ENCODE results near the gene EHD1. TPM values are rescaled to one million over a fixed set of nuclear protein-coding genes. Genes with fewer than 3 reads are reported as not detected.
"Not testable (repeated sequence)": the region's sequence is repeated elsewhere in the genome, so short reads cannot be mapped to it uniquely, and the experiment has no call there.

The EHD1 gene
- total RNA-seq, 1 donor from 2014 or later = 357 TPM

DNA sequence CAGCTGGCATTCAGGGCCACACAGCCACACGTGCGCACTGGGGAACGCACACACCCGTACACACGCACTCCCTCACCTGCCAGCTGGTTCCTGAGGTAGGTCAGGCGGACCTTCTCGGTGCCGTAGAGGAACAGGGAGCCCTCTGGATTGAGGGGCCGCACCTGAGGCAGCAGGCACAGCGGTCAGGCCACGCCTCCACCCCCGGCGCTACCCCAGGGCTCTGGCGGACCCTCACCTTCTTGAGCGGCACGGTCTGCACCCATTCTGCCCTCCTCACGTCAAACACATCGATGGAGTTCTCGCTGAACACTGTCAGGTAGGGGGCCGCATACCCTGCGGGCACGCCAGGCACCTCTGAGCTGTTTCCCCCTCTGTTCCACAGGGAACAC, 51.0 kb downstream of the EHD1 start:
- peaks cover 8% of the 10 kb centered on the region for H3K36me3 Mint-ChIP-seq (ENCODE audit: low read depth)
- CTCF ChIA-PET = no interaction called here
- TF ChIP-seq, protein P1, sequence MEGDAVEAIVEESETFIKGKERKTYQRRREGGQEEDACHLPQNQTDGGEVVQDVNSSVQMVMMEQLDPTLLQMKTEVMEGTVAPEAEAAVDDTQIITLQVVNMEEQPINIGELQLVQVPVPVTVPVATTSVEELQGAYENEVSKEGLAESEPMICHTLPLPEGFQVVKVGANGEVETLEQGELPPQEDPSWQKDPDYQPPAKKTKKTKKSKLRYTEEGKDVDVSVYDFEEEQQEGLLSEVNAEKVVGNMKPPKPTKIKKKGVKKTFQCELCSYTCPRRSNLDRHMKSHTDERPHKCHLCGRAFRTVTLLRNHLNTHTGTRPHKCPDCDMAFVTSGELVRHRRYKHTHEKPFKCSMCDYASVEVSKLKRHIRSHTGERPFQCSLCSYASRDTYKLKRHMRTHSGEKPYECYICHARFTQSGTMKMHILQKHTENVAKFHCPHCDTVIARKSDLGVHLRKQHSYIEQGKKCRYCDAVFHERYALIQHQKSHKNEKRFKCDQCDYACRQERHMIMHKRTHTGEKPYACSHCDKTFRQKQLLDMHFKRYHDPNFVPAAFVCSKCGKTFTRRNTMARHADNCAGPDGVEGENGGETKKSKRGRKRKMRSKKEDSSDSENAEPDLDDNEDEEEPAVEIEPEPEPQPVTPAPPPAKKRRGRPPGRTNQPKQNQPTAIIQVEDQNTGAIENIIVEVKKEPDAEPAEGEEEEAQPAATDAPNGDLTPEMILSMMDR (IDR thresholded peaks at IDR 0.05) = no peak
- peaks cover 2% of the 10 kb centered on the region for H3K4me1 Mint-ChIP-seq
- no peak for ATAC-seq (ENCODE audit: low read depth)
- POLR2A ChIA-PET = no interaction called here
- intact Hi-C loops (cut with micrococcal nuclease) = no loop called here
- H3K27ac Mint-ChIP-seq = no peak overlapping the region
- H3K9me3 Mint-ChIP-seq = no peaks in the 10 kb centered on the region
- H3K27me3 Mint-ChIP-seq = no peaks in the 10 kb centered on the region
- no peak overlapping the region for H3K4me3 Mint-ChIP-seq
- DNase-seq = no peak

DNA sequence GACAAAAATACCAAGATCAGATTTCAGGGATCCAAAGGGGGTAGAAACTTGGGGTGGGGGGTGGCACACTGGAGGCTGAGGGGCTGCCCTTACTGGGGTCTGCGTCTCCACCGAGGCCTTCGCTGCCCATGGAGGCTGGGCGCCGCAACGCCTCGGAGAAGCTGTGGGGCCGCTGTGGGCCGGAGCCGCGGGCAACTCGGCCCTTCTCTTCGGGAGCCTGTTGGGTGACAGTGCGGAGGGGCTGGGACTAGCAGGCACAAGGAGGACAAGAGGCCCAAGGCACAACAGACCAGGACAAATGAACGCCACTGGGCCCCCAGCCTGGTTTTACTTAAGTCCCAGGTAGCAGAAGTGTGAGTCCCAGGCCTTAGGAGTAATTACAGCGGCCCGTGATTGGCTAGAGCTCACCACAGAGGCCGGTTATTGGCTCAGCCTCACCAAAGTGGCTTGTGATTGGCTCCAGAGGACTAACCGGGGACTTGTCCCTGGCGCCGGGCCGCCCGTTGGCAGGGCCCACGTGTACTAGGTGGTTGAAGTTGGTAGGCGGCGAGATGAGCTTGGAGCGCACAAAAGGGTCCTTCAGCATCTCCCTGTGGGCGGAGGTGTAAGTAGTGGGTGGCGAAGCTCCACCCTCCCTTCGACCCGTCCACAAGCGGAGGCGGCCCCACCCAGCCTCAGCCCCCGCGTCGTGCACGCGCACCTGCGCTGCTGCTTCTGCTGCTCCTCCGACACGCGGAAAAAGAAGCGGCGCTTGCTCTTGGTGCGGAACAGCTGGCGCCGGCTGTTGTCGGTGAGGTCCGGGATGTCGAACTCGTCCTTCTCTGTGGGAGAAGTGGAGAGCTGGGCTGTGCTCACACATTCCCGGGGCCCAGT, 51.6 kb downstream of the EHD1 start:
- ChIA-PET CTCF (no interaction called here), POLR2A (interaction anchor here (0.5 kb wide), 1 partner anchor 17 kb away, joined by 3 read pairs; no protein-coding TSS in a partner anchor)
- H3K36me3 Mint-ChIP-seq (ENCODE audit: low read depth) = peaks cover 5% of the 10 kb centered on the region
- no peaks in the 10 kb centered on the region for H3K27me3 Mint-ChIP-seq
- H3K4me1 Mint-ChIP-seq = peaks cover 2% of the 10 kb centered on the region
- no peak overlapping the region for H3K27ac Mint-ChIP-seq
- DNase-seq (no peak), ATAC-seq (ENCODE audit: low read depth) (no peak)
- H3K4me3 Mint-ChIP-seq = no peak overlapping the region
- TF ChIP-seq, protein P1 (IDR thresholded peaks at IDR 0.05) = no peak
- intact Hi-C loops (cut with micrococcal nuclease) = no loop called here
- H3K9me3 Mint-ChIP-seq = no peaks in the 10 kb centered on the region

DNA sequence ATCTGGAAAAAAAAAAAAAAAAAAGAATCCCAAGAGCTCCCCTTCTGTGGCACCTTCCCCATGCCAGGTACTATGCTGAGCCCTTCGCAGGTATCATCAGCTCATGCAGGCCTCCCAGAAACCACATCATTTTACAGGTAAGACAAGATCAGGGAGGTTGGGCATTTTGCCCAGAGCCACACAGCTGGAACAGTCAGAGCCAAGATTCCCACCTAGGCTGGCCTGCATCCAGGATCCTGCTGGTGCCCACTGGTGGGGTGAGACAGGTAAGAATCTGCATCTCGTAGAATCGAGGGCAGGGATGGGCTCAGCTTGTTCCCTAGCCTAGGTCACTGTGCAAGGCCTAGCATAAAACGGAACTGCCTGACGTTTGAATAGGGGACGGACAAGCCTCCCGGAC, 52.4 kb downstream of the EHD1 start:
- H3K4me3 Mint-ChIP-seq = no peak overlapping the region
- peaks cover 2% of the 10 kb centered on the region for H3K4me1 Mint-ChIP-seq
- H3K27me3 Mint-ChIP-seq = no peaks in the 10 kb centered on the region
- ChIA-PET POLR2A (no interaction called here), CTCF (no interaction called here)
- DNase-seq (no peak), ATAC-seq (ENCODE audit: low read depth) (no peak)
- TF ChIP-seq, protein P1 (IDR thresholded peaks at IDR 0.05) = no peak
- H3K9me3 Mint-ChIP-seq = no peaks in the 10 kb centered on the region
- intact Hi-C loops (cut with micrococcal nuclease) = no loop called here
- H3K36me3 Mint-ChIP-seq (ENCODE audit: low read depth) = peaks cover 2% of the 10 kb centered on the region
- no peak overlapping the region for H3K27ac Mint-ChIP-seq

DNA sequence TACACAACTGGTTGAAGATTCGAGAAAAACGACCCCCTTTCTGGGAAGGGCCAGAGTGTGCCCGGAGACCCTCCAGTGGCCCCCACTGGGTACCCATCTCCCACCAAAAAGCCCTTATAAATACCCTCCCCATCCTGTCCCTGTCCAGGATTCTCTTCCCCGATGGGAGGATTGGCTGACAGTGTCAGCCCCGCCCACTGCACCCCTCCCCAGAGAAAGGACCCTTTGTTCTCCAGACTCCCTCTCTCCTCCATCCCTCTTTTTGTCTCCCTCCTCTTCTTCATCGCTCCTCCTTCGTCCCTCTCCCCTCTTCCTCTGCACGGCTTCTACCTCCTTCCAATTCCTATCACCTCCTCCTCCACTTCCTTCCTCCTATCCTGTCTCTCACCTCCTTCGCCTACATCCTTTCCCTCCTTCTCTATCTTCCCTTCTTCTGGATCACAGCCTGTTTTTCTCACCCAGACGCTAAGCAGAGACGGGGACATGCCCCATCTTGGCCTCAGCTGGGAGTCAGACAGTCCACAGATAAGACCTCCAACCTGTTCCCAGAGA, 54.8 kb downstream of the EHD1 start:
- POLR2A ChIA-PET = interaction anchor here (0.6 kb wide), 1 partner anchor 45 kb away, joined by 6 read pairs; no protein-coding TSS in a partner anchor
- Mint-ChIP-seq H3K27ac (no peak overlapping the region), H3K36me3 (ENCODE audit: low read depth) (peaks cover 2% of the 10 kb centered on the region)

DNA sequence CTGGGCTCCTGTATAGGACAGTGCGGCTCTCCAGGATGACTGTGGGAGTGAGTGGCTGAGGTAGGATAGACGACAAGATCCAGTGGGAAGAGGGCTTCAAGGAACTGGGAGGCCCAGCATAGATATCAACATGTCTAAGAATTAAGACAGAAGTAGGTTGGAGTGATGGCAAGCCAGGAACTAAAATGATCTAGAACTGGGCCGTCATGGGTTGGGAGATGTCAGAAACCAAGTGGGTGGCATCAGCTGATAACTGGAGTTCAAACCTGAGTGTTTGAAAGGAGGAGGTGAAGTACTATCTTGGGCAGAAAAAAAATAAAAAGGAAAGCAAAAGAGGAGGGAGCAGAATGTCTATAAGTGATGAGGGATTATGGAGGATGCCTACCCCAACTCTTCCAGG, 60.9 kb downstream of the EHD1 start:
- Mint-ChIP-seq H3K36me3 (ENCODE audit: low read depth) (no peaks in the 10 kb centered on the region), H3K27me3 (no peaks in the 10 kb centered on the region), H3K4me3 (no peak overlapping the region), H3K27ac (no peak overlapping the region), H3K9me3 (no peaks in the 10 kb centered on the region), H3K4me1 (peaks cover 18% of the 10 kb centered on the region)
- DNase-seq (no peak), ATAC-seq (ENCODE audit: low read depth) (no peak)
- ChIA-PET POLR2A (no interaction called here), CTCF (interaction anchor here (0.7 kb wide), 1 partner anchor 1922 kb away, joined by 3 read pairs; no protein-coding TSS in a partner anchor)
- intact Hi-C loops (cut with micrococcal nuclease) = no loop called here
- TF ChIP-seq, protein P1 (IDR thresholded peaks at IDR 0.05) = no peak

More for the DNA sequence above, 54.8 kb downstream of the EHD1 start:
- ATAC-seq (ENCODE audit: low read depth) (no peak), DNase-seq (no peak)
- intact Hi-C loops (cut with micrococcal nuclease) = no loop called here
- TF ChIP-seq, protein P1 (IDR thresholded peaks at IDR 0.05) = no peak
- CTCF ChIA-PET = no interaction called here
- no peaks in the 10 kb centered on the region for H3K9me3 Mint-ChIP-seq
- H3K27me3 Mint-ChIP-seq = no peaks in the 10 kb centered on the region
- no peaks in the 10 kb centered on the region for H3K4me1 Mint-ChIP-seq
- H3K4me3 Mint-ChIP-seq = no peak overlapping the region

DNA sequence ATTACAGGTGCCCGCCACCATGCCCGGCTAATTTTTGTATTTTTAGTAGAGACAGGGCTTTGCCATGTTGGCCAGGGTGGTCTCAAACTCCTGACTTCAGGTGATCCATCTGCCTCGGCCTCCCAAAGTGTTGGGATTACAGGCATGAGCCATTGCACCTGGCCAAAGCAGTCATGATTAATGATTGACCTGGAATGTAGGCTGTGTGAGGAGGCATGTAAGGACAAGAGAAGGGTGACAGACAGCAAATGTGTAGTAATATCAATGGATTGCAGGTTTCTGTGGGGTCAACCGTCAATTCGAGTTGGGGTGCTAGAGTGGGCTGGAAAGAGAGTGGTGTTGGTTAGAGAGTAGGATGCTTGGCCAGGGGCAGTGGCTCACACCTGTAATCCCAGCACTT, 63.0 kb downstream of the EHD1 start:
- H3K4me3 Mint-ChIP-seq; intact Hi-C loops (cut with micrococcal nuclease); DNase-seq; CTCF ChIA-PET; H3K9me3 Mint-ChIP-seq; H3K27ac Mint-ChIP-seq; H3K36me3 Mint-ChIP-seq (ENCODE audit: low read depth); ATAC-seq (ENCODE audit: low read depth); H3K27me3 Mint-ChIP-seq: not testable (repeated sequence)
- POLR2A ChIA-PET = interaction anchor here (0.5 to 1.1 kb wide), 6 partner anchors 13 to 1066 kb away, joined by 3 to 8 read pairs (median 4); partner anchors contain the start of gene MAP4K2
- peaks cover 24% of the 10 kb centered on the region for H3K4me1 Mint-ChIP-seq
